ENCODE data around the gene SBNO2. TPM values are rescaled to one million over a fixed set of nuclear protein-coding genes. Genes with fewer than 3 reads are reported as not detected.

The SBNO2 gene, protein sequence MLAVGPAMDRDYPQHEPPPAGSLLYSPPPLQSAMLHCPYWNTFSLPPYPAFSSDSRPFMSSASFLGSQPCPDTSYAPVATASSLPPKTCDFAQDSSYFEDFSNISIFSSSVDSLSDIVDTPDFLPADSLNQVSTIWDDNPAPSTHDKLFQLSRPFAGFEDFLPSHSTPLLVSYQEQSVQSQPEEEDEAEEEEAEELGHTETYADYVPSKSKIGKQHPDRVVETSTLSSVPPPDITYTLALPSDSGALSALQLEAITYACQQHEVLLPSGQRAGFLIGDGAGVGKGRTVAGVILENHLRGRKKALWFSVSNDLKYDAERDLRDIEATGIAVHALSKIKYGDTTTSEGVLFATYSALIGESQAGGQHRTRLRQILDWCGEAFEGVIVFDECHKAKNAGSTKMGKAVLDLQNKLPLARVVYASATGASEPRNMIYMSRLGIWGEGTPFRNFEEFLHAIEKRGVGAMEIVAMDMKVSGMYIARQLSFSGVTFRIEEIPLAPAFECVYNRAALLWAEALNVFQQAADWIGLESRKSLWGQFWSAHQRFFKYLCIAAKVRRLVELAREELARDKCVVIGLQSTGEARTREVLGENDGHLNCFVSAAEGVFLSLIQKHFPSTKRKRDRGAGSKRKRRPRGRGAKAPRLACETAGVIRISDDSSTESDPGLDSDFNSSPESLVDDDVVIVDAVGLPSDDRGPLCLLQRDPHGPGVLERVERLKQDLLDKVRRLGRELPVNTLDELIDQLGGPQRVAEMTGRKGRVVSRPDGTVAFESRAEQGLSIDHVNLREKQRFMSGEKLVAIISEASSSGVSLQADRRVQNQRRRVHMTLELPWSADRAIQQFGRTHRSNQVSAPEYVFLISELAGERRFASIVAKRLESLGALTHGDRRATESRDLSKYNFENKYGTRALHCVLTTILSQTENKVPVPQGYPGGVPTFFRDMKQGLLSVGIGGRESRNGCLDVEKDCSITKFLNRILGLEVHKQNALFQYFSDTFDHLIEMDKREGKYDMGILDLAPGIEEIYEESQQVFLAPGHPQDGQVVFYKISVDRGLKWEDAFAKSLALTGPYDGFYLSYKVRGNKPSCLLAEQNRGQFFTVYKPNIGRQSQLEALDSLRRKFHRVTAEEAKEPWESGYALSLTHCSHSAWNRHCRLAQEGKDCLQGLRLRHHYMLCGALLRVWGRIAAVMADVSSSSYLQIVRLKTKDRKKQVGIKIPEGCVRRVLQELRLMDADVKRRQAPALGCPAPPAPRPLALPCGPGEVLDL (N-terminal part only)
- 10 to 100 TPM; 14.7 to 17.7 TPM for total RNA-seq

DNA sequence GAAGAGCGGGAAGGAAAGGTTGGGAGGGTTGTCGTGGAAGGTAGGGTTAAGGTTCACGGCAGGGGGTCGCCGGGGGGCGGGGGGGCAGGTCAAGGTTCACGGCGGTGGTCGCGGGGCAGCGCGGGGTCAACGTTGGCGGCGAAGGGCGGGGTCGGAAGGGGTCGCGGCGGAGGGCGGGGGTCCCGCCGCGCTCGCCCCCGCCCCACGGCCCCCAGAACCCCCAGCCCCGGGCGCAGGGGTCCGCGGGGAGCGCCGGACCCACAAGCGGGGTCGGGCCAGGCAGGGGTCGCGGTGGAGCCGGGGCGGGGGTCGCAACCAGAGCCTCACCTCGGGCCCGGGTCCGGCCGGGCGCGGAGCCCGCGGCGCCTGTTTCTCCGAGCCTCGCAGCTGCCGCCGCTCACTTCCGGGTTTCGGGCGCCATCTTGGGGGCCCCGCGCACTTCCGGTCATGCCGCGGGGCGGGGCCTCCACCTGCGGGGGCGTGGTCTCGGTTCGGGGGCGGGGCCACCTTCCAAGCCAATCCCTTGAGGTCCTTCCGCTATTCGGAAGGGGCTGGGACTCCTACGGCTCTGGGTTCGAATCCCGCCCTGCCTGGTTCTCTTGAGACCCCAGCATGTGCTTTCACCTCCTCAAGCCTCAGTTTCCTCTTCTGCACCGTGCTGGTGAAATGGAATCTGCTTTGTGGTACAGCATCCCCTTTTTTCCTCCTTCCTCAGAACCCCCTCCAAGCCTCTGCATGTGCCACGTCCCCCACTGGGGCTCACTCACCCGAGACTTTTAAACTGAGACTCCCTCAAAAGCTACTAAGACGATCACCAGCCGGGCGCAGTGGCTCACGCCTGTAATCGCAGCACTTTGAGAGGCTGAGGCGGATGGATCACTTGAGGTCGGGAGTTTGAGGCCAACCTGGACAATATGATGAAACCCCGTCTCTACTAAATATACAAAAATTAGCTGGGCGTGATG lies at the start of gene SBNO2:
Gene SBNO2 (minus strand): TSS at position 424 of the 965 bp plus-strand sequence. CDS start 19,992 bp downstream, outside the sequence.
- Histone ChIP-seq H3K27ac (peak within 1 kb of the TSS; percentile 85 to 90), H3K27me3 (no peaks in the 10 kb centered on the region), H3K9me3 (no peaks in the 10 kb centered on the region), H3K4me1 (peaks cover 0 to 32% of the 10 kb centered on the region in 2 donors), H3K4me3 (peak within 1 kb of the TSS; percentile 83 to 92), H3K36me3 (no peaks in the 10 kb centered on the region)
- TF ChIP-seq, protein P1, sequence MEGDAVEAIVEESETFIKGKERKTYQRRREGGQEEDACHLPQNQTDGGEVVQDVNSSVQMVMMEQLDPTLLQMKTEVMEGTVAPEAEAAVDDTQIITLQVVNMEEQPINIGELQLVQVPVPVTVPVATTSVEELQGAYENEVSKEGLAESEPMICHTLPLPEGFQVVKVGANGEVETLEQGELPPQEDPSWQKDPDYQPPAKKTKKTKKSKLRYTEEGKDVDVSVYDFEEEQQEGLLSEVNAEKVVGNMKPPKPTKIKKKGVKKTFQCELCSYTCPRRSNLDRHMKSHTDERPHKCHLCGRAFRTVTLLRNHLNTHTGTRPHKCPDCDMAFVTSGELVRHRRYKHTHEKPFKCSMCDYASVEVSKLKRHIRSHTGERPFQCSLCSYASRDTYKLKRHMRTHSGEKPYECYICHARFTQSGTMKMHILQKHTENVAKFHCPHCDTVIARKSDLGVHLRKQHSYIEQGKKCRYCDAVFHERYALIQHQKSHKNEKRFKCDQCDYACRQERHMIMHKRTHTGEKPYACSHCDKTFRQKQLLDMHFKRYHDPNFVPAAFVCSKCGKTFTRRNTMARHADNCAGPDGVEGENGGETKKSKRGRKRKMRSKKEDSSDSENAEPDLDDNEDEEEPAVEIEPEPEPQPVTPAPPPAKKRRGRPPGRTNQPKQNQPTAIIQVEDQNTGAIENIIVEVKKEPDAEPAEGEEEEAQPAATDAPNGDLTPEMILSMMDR (IDR thresholded peaks at IDR 0.05), result no peak
- DNase-seq (ENCODE audit: low spot score), result peak; percentile 93

DNA sequence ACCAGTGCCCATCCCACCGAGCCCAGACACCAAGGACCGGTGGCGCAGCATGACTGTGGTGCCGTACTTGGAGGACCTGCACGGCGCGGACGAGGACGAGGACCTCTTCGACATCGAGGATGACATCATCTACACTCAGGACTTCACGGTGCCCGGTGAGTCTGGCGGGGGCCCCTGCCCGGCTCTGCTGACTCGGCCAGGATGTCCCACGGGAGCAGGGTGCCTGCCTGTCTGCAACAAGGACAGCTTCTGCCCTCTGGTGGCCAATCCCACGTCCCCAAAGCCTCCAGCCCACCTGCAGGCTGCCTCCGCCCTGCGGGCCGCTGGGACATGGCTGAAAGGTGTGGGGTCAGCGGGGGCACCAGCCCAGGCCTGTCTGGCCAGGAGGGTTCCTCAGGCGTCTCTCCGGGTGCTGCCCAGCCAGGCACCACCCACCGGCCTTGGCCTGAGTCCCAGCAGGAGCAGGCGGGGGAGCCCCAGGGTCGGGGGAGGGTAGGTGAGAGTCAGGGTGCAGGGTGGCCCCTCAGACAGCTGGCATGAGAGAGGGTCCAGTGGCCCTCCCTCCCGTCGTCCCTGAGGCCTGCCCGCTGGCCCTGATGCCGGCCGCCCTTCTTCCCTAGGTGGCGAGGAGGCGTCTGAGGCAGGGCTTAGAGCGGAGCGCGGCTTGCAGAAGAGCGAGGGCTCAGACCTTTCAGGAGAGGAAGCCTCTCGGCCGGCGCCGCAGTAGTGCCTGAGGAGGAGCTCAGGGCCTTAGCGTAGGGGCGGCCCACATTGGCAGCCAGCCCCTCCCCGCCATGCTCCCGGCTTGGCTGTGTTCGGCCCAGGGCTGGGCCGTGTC lies 49.2 kb upstream of the SBNO2 start:
- TF ChIP-seq, protein P1 (IDR thresholded peaks at IDR 0.05), result peak in 1 of 2 donors; percentile 48
- Histone ChIP-seq H3K4me1 (peaks cover 0 to 43% of the 10 kb centered on the region in 2 donors), H3K36me3 (peaks cover 61% of the 10 kb centered on the region), H3K4me3 (no peak overlapping the region), H3K27ac (no peak overlapping the region), H3K27me3 (no peaks in the 10 kb centered on the region), H3K9me3 (no peaks in the 10 kb centered on the region)
- DNase-seq (ENCODE audit: low spot score), result no peak

DNA sequence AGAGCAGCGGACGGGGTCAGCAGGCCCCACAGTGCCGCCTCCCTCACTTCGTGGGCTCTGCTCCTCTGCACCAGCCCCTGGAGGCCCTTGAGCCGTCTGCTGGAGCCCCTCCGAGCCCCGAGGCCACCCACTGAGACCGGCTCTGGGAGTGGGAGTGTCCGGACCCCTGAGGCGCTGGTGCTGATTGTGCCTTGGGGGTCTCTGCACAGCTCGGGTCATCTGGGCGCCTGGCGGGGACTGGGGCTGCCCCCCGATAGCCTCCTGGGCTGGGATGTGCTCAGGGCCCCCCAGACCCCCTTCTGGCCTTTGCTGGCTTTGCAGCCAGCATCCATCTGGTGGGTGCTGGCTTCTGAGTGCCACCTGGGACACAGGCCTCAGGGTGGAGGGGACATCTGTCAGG lies 48.3 kb upstream of the SBNO2 start:
- H3K36me3 ChIP-seq, result peaks cover 53% of the 10 kb centered on the region
- H3K27me3 ChIP-seq, result no peaks in the 10 kb centered on the region
- peak overlapping the region; percentile 57 to 91 for H3K27ac ChIP-seq
- DNase-seq (ENCODE audit: low spot score), result no peak
- H3K4me1 ChIP-seq, result peaks cover 0 to 51% of the 10 kb centered on the region in 2 donors
- TF ChIP-seq, protein P1 (IDR thresholded peaks at IDR 0.05), result no peak
- H3K9me3 ChIP-seq, result no peaks in the 10 kb centered on the region
- no peak overlapping the region for H3K4me3 ChIP-seq

DNA sequence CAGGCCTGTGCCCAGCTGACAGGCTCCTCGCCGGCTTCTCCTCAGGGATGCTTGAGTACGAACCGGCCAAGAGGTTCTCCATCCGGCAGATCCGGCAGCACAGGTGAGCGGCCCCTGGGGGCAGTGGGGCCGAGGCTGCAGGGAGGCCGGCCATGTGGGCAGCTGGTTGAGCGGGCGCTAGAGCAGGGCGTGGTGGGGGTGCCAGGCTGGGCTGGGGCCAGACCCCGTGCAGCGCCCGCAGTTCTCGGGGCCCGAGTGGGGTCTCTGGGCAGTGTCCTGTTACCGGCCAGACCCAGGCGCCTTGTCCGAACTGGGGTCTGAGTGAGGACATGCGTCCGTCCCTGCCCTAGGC lies 47.8 kb upstream of the SBNO2 start:
- peaks cover 47% of the 10 kb centered on the region for H3K36me3 ChIP-seq
- no peaks in the 10 kb centered on the region for H3K27me3 ChIP-seq
- no peak overlapping the region for H3K4me3 ChIP-seq
- TF ChIP-seq, protein P1 (IDR thresholded peaks at IDR 0.05), result no peak
- DNase-seq (ENCODE audit: low spot score), result no peak
- peaks cover 0 to 56% of the 10 kb centered on the region in 2 donors for H3K4me1 ChIP-seq
- no peaks in the 10 kb centered on the region for H3K9me3 ChIP-seq
- H3K27ac ChIP-seq, result peak overlapping the region; percentile 57 to 91
